BE2C (cell line): ENCODE measurements around the gene GPX6.
"Not testable (repeated sequence)": the region's sequence is repeated elsewhere in the genome, so short reads cannot be mapped to it uniquely, and the experiment has no call there.

ENCODE experiments used
- DNase-seq: peaks from one replicate; pipeline ENCODE4 v3.0.0-alpha.2; 2020
- H3K27me3 ChIP-seq: fragments of 250-450 bp; sonication (Bioruptor Pico); 2 replicates; pipeline ENCODE4 v1.5.1; 2020; ENCODE audit warnings: mild to moderate bottlenecking
- H3K36me3 ChIP-seq: fragments of 250-450 bp; sonication (Bioruptor Pico); 2 replicates; pipeline ENCODE4 v1.5.1; 2020; ENCODE audit warnings: mild to moderate bottlenecking
- H3K4me1 ChIP-seq: fragments of 250-450 bp; sonication (Bioruptor Pico); 2 replicates; pipeline ENCODE4 v1.5.1; 2020
- H3K4me3 ChIP-seq: 2 replicates; pipeline ENCODE4 v1.5.1; 2011; ENCODE audit warnings: low read depth, low read length
- H3K9me3 ChIP-seq: fragments of 250-450 bp; sonication (Bioruptor Pico); 2 replicates; pipeline ENCODE4 v1.5.1; 2020
- CTCF ChIP-seq: IDR thresholded peaks from 2 replicates; pipeline ENCODE4 v1.5.1; 2012; ENCODE audit warnings: mild to moderate bottlenecking, low read depth, low read length

Gene GPX6

GRCh38 chr6:28511628-28512300 lies 3.8 kb downstream of the GPX6 start:
- Histone ChIP-seq H3K27me3 (peaks cover 13% of the 10 kb centered on the region), H3K36me3 (no peaks in the 10 kb centered on the region), H3K4me1 (no peaks in the 10 kb centered on the region), H3K9me3 (no peaks in the 10 kb centered on the region), H3K4me3 (no peak overlapping the region)
- DNase-seq = no peak
- no peak for TF ChIP-seq CTCF

GRCh38 chr6:28506807-28507475 lies 8.7 kb downstream of the GPX6 start:
- H3K27me3 ChIP-seq = peaks cover 22% of the 10 kb centered on the region
- no peak for DNase-seq
- H3K36me3 ChIP-seq = no peaks in the 10 kb centered on the region
- no peak overlapping the region for H3K4me3 ChIP-seq
- TF ChIP-seq CTCF = no peak
- no peaks in the 10 kb centered on the region for H3K4me1 ChIP-seq
- H3K9me3 ChIP-seq = no peaks in the 10 kb centered on the region

- Histone ChIP-seq H3K4me1 (no peaks in the 10 kb centered on the region), H3K4me3 (no peak overlapping the region), H3K36me3 (no peaks in the 10 kb centered on the region), H3K27me3 (peaks cover 22% of the 10 kb centered on the region), H3K9me3 (no peaks in the 10 kb centered on the region)
- DNase-seq = no peak
- no peak for TF ChIP-seq CTCF
Observed at GRCh38 chr6:28505733-28506132, 9.9 kb downstream of the GPX6 start.

GRCh38 chr6:28502709-28503305 lies 12.8 kb downstream of the GPX6 start:
- H3K4me3 ChIP-seq = not testable (repeated sequence)

GRCh38 chr6:28502136-28502535 lies 13.5 kb downstream of the GPX6 start:
- H3K36me3 ChIP-seq, H3K4me3 ChIP-seq, H3K4me1 ChIP-seq, H3K9me3 ChIP-seq, DNase-seq: not testable (repeated sequence)
- peaks cover 22% of the 10 kb centered on the region for H3K27me3 ChIP-seq

More at GRCh38 chr6:28502709-28503305, 12.8 kb downstream of the GPX6 start:
- H3K9me3 ChIP-seq, H3K36me3 ChIP-seq, DNase-seq, H3K4me1 ChIP-seq: not testable (repeated sequence)
- peaks cover 22% of the 10 kb centered on the region for H3K27me3 ChIP-seq

- H3K9me3 ChIP-seq = no peaks in the 10 kb centered on the region
- H3K36me3 ChIP-seq = no peaks in the 10 kb centered on the region
- peaks cover 22% of the 10 kb centered on the region for H3K27me3 ChIP-seq
- no peaks in the 10 kb centered on the region for H3K4me1 ChIP-seq
- H3K4me3 ChIP-seq = no peak overlapping the region
- no peak for DNase-seq
- no peak for TF ChIP-seq CTCF
Observed at GRCh38 chr6:28501259-28501658, 14.3 kb downstream of the GPX6 start.

GRCh38 chr6:28497893-28498292 lies 17.7 kb downstream of the GPX6 start:
- Histone ChIP-seq H3K4me1 (no peaks in the 10 kb centered on the region), H3K36me3 (no peaks in the 10 kb centered on the region), H3K27me3 (no peaks in the 10 kb centered on the region), H3K4me3 (no peak overlapping the region), H3K9me3 (no peaks in the 10 kb centered on the region)
- TF ChIP-seq CTCF = no peak
- DNase-seq = no peak
